GM12801 (cell line): ENCODE results near the gene TEPSIN.

Experiments used
- CTCF ChIP-seq: IDR thresholded peaks from one replicate; pipeline ENCODE4 v1.5.1; 2011; ENCODE audit warnings: control low read depth; ENCODE audit not compliant: insufficient read length; ENCODE audit errors: extremely low read depth

TEPSIN gene

GRCh38 chr17:81192386-81193050 lies 46.3 kb downstream of the TEPSIN start:
- TF ChIP-seq CTCF: no peak

- TF ChIP-seq CTCF: no peak
Measured at GRCh38 chr17:81191646-81192045, 47.2 kb downstream of the TEPSIN start.

- no peak for TF ChIP-seq CTCF
Measured at GRCh38 chr17:81191116-81191515, 47.7 kb downstream of the TEPSIN start.

GRCh38 chr17:81190591-81190990 lies 48.3 kb downstream of the TEPSIN start:
- no peak for TF ChIP-seq CTCF

GRCh38 chr17:81189670-81190530 lies 49.0 kb downstream of the TEPSIN start:
- no peak for TF ChIP-seq CTCF

- TF ChIP-seq CTCF: no peak
Measured at GRCh38 chr17:81189016-81189415, 49.8 kb downstream of the TEPSIN start.

GRCh38 chr17:81188491-81188840 lies 50.4 kb downstream of the TEPSIN start:
- TF ChIP-seq CTCF: no peak
